HG03097 (cell line): ENCODE data around the gene RAD51D.
"Not testable (repeated sequence)": the region's sequence is repeated elsewhere in the genome, so short reads cannot be mapped to it uniquely, and the experiment has no call there.

Source experiments
- ATAC-seq: cut with Tn5 transposase; IDR thresholded peaks from one replicate; pipeline ENCODE4 v1.9.1; 2021; ENCODE audit not compliant: unreplicated experiment, low FRiP score

The RAD51D gene

DNA sequence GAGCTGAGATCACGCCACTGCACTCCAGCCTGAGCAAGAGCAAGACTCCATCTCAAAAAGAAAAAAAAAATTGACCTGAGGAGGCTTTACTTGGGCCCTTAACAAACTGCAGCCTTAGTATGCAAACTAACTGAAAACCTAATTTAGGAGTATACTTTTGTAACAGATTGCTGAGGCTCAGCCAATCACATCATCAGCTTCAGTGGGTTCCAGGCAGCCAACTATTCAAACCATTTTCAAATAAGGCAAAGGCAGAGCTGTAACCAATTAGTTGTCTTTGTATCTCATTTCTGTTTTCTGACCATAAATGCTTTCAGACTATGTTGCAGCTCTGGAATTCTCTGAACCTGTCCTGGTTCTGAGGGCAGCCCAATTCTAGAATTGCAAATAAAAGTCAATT is 23.9 kb downstream of the RAD51D start:
- ATAC-seq = no peak

DNA sequence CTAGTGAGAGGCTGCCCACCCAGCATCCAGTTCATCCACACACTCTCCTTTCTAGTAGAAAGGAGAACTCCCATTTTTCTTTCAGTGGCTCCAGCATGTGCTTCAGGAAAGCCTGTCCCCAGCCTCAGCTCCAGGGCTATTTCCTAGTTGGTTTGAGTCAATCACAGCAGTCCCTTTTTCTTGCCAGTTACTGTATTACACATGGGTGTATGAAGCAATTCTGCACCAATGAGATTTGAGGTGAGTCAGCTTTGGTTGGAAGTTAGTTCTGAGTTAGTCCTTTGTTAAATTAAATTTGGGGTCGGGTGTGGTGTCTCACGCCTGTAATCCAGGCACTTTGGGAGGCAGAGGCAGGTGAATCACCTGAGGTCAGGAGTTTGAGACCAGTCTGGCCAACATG is 24.8 kb downstream of the RAD51D start:
- ATAC-seq = no peak

DNA sequence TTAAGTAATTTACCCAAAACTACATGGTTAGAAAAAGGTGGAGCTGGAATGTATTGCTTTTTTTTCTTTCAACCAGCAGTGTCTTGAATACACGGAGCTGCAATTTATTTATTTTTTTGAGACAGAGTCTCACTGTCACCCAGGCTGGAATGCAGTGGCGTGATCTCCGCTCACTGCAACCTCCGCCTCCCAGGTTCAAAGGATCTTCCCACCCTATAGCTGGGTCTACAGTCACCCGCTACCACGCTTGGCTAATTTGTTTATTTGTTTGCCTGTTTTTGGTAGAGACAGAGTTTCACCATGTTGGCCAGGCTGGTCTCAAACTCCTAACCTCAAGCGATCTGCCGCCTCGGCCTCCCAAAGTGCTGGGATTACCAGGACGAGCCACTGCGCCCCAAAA is 29.0 kb downstream of the RAD51D start:
- ATAC-seq = not testable (repeated sequence)

GRCh38 chr17:35089586-35090296 is 29.9 kb downstream of the RAD51D start:
- no peak for ATAC-seq

- peak; percentile 74 for ATAC-seq
Observed at GRCh38 chr17:35088881-35089585, 30.6 kb downstream of the RAD51D start.

DNA sequence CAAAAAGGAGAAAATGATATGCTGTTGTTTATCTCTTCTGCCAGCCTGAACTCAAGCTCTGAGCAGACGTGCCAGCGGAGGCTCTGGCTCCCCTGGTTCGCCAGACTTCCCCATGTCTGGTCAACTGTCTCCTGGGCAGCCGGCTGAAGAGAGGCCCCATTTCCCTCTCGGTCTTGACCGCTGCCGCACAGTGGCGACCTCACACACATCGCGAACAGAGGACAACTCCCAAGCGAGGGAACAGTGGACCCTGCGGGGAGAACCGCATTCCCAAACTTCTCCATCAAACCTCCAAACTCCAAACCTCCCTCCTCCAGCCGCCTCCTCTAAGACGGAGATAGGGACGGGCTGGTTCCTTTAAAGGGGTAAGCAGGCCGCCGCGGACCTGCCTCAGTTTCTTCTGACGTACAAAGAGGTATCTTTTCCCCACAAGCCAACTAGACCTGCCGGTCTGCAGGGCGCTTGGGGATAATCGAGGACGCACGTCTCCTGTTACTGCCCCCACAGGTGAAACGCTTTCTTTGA is 31.2 kb downstream of the RAD51D start:
- no peak for ATAC-seq

- ATAC-seq = no peak
Observed at GRCh38 chr17:35087731-35088355, 31.8 kb downstream of the RAD51D start.

DNA sequence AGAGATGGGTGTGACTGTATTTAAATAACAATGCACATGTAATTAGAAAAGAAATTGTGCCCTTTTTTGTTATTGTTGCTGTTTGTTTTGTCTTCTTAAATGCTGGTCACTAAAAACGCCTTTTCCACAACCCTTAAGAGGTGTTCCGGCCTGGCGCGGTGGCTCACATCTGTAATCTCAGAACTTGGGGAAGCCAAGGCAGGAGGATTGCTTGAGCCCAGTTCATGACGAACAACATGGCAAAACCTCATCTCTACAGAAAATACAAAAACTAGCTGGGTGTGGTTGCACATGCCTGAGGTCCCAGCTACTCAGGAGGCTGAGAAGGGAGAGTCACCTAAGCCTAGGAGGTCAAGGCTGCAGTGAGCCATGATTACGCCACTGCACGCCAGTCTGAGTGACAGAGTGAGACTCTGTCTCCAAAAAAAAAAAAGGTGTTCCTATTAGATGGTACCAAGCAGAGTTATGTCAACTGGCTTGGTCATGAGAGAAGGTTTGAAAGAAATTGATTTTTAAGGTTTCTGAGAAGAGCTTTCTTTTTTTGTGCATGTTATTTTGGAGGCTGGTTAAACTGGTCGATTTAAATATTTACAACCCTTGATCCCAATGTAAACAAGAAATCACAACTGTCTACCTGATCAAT is 32.6 kb downstream of the RAD51D start:
- ATAC-seq = no peak

DNA sequence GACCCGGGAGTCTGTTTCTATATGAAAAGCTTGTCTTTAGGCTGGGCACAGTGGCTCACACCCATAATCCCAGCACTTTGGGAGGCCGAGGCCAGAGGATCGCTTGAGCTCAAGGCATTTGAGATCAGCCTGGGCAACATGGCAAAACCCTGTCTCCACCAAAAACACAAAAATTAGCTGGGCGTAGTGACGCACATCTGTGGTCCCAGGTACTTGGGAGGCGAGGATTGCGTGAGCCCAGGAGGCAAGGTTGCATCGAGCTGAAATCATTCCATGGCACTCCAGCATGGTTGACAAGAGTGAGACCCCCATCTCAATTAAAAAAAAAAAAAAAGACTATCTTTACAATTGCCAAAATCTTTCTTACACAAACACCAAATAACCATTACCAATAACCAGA is 33.5 kb downstream of the RAD51D start:
- no peak for ATAC-seq

GRCh38 chr17:35084987-35085386 is 34.7 kb downstream of the RAD51D start:
- ATAC-seq = no peak

DNA sequence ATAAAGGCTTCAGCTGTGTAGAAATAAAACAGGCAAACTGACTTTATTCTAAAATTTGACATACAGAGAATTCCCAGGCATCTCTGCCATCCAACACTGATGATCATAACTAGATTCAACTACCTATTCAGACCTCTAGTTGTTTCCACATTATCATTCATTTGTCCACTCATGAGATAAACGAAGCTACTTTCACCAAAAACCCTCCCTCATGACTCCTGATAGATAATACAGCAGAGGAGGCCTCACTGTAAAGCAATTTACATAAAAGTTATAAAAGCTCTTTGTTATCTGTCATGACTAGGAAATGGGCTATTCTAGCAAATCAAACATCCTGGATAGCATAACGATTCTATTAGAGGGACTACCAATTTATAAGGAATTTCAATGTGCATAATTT is 36.6 kb downstream of the RAD51D start:
- ATAC-seq = no peak

- ATAC-seq = no peak
Observed at GRCh38 chr17:35082073-35082657, 37.5 kb downstream of the RAD51D start.

DNA sequence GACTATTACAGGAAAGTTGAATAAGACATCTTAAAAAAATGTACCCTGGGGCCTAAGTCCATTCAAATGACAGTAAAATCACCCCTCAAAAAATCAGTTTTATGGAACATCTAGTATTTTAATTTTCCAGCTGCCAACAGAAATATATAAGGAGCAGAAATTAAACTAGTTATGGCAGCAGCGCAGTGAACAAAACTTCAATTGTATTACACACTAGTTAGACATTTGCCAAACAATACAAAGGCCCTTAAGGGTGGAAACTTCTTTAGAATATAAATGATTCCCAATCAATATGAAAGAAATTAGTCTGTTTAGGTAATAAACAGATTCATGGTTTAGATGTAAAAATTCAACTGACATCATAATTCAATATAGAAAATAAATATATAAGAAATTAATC is 38.0 kb downstream of the RAD51D start:
- ATAC-seq = no peak

DNA sequence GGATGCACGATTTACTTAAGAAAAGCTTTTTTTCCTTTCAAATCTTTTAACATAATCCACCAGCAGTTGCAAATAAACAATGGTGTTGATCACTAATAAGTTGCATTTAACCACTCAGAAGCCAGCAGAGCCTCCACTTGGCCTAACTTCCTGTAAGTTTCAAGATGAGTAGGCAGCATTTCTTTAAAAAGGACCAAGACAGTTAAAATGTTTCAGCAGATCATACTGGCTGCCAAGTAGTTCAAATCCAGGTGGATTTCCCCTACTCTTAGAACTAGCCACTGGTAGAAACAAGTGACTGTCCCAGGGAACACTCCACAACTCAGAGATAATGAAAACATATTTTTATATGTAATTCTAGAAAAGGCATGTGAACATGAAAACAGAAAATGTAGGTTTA is 39.1 kb downstream of the RAD51D start:
- ATAC-seq = peak; percentile 52

- no peak for ATAC-seq
Observed at GRCh38 chr17:35079547-35080423, 39.9 kb downstream of the RAD51D start.

DNA sequence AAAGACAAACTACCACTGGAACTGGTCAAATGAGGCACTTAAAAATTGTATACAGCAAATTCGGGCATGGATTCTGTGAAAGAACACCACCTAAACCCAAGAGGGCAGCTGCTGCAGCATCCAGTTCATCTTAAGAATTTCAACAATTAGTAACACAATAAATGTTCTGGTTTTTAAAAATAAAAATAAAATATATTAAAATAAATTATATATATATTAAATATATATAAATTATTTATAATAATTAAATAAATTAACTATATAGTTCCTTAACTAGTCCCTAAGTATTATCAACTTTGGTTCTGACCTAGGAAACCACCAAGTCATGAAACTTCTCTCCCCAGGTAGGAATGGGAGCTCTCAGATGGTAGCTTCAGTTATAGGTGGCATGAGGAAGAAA is 42.8 kb downstream of the RAD51D start:
- ATAC-seq = no peak

DNA sequence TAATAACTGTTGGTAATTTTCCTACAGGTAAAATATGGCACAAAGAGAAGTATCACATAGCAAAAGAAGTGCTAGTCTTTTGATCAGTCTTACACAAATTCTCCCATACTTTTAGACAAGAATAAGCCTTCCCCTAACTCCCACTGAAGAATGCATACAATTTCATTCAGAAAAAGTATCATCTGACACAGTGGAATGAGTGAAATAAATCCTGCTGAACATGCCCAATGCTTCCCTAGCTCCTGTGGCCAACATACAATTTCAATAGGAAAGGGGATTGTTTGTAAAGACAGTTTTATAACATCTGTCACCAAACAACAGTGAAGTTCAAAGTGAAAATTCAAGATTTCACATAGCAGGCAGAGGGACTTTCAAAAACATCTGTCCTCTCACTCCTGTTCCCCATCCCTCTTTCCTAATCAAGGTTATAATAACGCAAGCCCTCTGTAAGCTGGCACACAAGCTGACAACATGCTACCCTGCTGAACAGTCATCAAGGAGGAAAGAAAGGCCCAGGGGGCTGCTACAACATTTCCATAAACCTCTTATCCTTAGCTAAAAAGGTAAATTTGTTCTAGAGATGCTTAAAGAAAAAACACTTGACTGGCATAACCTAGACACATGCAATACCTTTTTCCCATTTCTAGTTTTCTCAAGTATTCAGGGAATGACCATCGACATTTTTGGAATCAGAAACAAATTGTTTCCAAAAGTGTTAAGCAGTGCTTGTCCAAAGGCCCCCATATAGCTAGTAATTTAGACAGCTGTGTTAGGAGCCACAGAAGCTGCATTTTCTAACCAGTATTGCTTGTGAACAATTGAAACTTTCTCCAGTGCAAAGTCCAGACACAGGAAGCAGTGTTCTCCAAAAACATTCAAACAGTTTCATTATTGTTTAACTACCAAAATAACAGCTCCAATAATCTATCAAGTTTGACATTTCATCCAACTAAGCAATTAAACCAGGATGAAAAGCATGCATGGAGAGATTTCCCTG is 44.7 kb downstream of the RAD51D start:
- no peak for ATAC-seq

GRCh38 chr17:35073991-35074627 is 45.6 kb downstream of the RAD51D start:
- ATAC-seq = no peak
